Psoas muscle (tissue), 8 donors: ENCODE results near the gene NDUFS8. TPM values are rescaled to one million over a fixed set of nuclear protein-coding genes. Genes with fewer than 3 reads are reported as not detected.
"Not testable (repeated sequence)": the region's sequence is repeated elsewhere in the genome, so short reads cannot be mapped to it uniquely, and the experiment has no call there.

Source experiments
- ATAC-seq, 4 donors: fragments of 200-7000 bp; cut with Tn5 transposase; one replicate each; pipeline ENCODE4 v1.9.1; 2020; ENCODE audit warnings: moderate library complexity in 3 of 4, mild to moderate bottlenecking in 2 of 4
- DNase-seq, 2 donors: peaks; one replicate each; pipeline ENCODE4 v3.0.0-alpha.2; 2020
- H3K27ac ChIP-seq: fragments of 200-600 bp; one replicate; pipeline ENCODE4 v1.8.0; 2022
- H3K27me3 ChIP-seq, 3 donors: fragments of 200-600 bp in 1 of 3; one replicate each; pipeline versions ENCODE4 v1.6.1 to v1.8.0; 2013 to 2022; ENCODE audit warnings: low read length in 2 of 3, mild to moderate bottlenecking in 2 of 3, moderate library complexity in 1 of 3; ENCODE audit not compliant: insufficient read depth in 3 of 3
- H3K36me3 ChIP-seq, 2 donors: fragments of 200-600 bp in 1 of 2; one replicate each; pipeline versions ENCODE4 v1.6.1 to v1.8.0; 2013 to 2022; ENCODE audit warnings: low read depth in 1 of 2, mild to moderate bottlenecking in 1 of 2, moderate library complexity in 1 of 2; ENCODE audit not compliant: insufficient read depth in 1 of 2
- H3K4me1 ChIP-seq: fragments of 200-600 bp; one replicate; pipeline ENCODE4 v1.8.0; 2022
- H3K4me3 ChIP-seq: fragments of 200-600 bp; one replicate; pipeline ENCODE4 v1.8.0; 2022; ENCODE audit warnings: mild to moderate bottlenecking
- H3K9me3 ChIP-seq: fragments of 200-600 bp; one replicate; pipeline ENCODE4 v1.8.0; 2022
- CTCF ChIP-seq: fragments of 200-600 bp; IDR thresholded peaks from one replicate; pipeline ENCODE4 v1.8.0; 2022; ENCODE audit warnings: antibody characterized with exemption
- WGBS, 3 donors: extraction: QIAGEN DNeasy Blood & Tissue Kit; methylation state at CpG; one replicate each; pipeline versions ENCODE4 v1.1.6 to v1.1.7; 2013; 5-methylcytosine and 5-hydroxymethylcytosine counted together
- intact Hi-C, 2 donors: fragments of 100-400 bp; cut with DNase I; formaldehyde crosslinking; loops; one replicate each; pipeline versions ENCODE4 v1.11.0 to v1.14.2; 2022
- long read RNA-seq, 2 donors: library from polyadenylated mRNA; unstranded; transcript quantifications; one replicate each; pipeline ENCODE4 v2.0.0, GENCODE V29; 2021
- polyA plus RNA-seq, 3 donors: library from polyadenylated mRNA; stranded (reverse); fragments of 200-250 nt; gene quantifications; one replicate each; pipeline ENCODE4 v1.2.3, GENCODE V29; 2013
- total RNA-seq, 4 donors: library from RNA; stranded (reverse); fragmentation: NEBNext Ultra II Directional in 2 of 4; extraction: Animal tissue kit (Norgen Biotek cat#: 25700) in 2 of 4; gene quantifications; one replicate each; pipeline versions ENCODE4 v1.2.1 to v1.2.4, GENCODE V29; 2021 to 2023
- donor health status: healthy with polysubstance abuse.
- donor health status: DM: no; HTN: no; CAD: no; lungs with moderate emphysema.
- donor health status: Bipolar disorder and iron deficiency.
- donor health status: healthy.
- donor health status: DM: yes; HTN: yes; CAD: no.
- donor health status: DM: no; HTN: no; CAD: no.
- donor health status: DM: no; HTN: no; CAD: no.
- donor health status: DM: yes; HTN: yes; CAD: no.

Gene NDUFS8
- total RNA-seq, result 100 to 1,000 TPM; 204 to 328 (median 241) TPM
- polyA plus RNA-seq, result 100 to 1,000 TPM; 193 to 390 (median 328) TPM
- long read RNA-seq, donor 1, transcript NDUFS8-201 (7 exons, 791 nt), result major isoform, 106 of 144 reads
- long read RNA-seq, donor 1, partial matches to known transcripts, result 25 of 144 reads
- long read RNA-seq, donor 1, other reads (novel, unspliced or antisense), result 11 of 144 reads
- long read RNA-seq, donor 2, transcript NDUFS8-201 (7 exons, 791 nt), result major isoform, 145 of 184 reads
- long read RNA-seq, donor 2, partial matches to known transcripts, result 17 of 184 reads
- long read RNA-seq, donor 2, other reads (novel, unspliced or antisense), result 19 of 184 reads

GRCh38 chr11:68030318-68031143, at the start of gene NDUFS8:
TSS of gene NDUFS8 (plus strand) at chr11:68030681. CDS start at chr11:68032152, 1,471 bp downstream.
- Histone ChIP-seq H3K36me3 (peaks cover 0 to 29% of the 10 kb centered on the region in 2 donors), H3K27ac (peak within 1 kb of the TSS; percentile 89), H3K4me1 (peaks cover 23% of the 10 kb centered on the region), H3K27me3 (no peaks in the 10 kb centered on the region), H3K4me3 (peak within 1 kb of the TSS; percentile 86), H3K9me3 (no peaks in the 10 kb centered on the region)
- DNase-seq (peak; percentile 97 to 98), ATAC-seq (peak; percentile 92 to 97 (median 93))
- no peak for TF ChIP-seq CTCF
- intact Hi-C loops, result loop anchor here in 1 of 2 donors (5.0 kb wide), 1 partner anchor 97 kb away; no protein-coding TSS in a partner anchor
- WGBS, 3 donors, result 0 to 1% (median 1%) methylated on average over 56 of the region's 56 CpGs

- H3K4me1 ChIP-seq, ATAC-seq, DNase-seq, H3K36me3 ChIP-seq, H3K4me3 ChIP-seq, H3K9me3 ChIP-seq, H3K27ac ChIP-seq, intact Hi-C loops: not testable (repeated sequence)
- WGBS, 3 donors, result 81 to 83% (median 81%) methylated on average over 10 of the region's 10 CpGs
- peaks cover 0 to 15% (median 0%) of the 10 kb centered on the region in 3 donors for H3K27me3 ChIP-seq
Observed at GRCh38 chr11:67981226-67981625, 49.3 kb upstream of the NDUFS8 start.

GRCh38 chr11:67982255-67982857, 48.1 kb upstream of the NDUFS8 start:
- 64 to 76% (median 68%) methylated on average over 17 of the region's 17 CpGs for WGBS, 3 donors
- ATAC-seq, result not testable (repeated sequence)

GRCh38 chr11:67983951-67984350, 46.5 kb upstream of the NDUFS8 start:
- Histone ChIP-seq H3K9me3 (no peaks in the 10 kb centered on the region), H3K27me3 (peaks cover 0 to 15% (median 0%) of the 10 kb centered on the region in 3 donors), H3K27ac (no peak overlapping the region), H3K4me3 (no peak overlapping the region), H3K4me1 (no peaks in the 10 kb centered on the region), H3K36me3 (no peaks in the 10 kb centered on the region)
- ATAC-seq (no peak), DNase-seq (no peak)
- TF ChIP-seq CTCF, result no peak
- 73 to 85% (median 76%) methylated on average over 22 to 29 of the region's 29 CpGs for WGBS, 3 donors
- intact Hi-C loops, result no loop called here

More at GRCh38 chr11:67982255-67982857, 48.1 kb upstream of the NDUFS8 start:
- DNase-seq, H3K9me3 ChIP-seq, H3K4me1 ChIP-seq, intact Hi-C loops, H3K4me3 ChIP-seq, H3K27ac ChIP-seq, H3K36me3 ChIP-seq: not testable (repeated sequence)
- peaks cover 0 to 15% (median 0%) of the 10 kb centered on the region in 3 donors for H3K27me3 ChIP-seq

- DNase-seq, H3K4me1 ChIP-seq, intact Hi-C loops, H3K36me3 ChIP-seq, H3K27ac ChIP-seq, H3K9me3 ChIP-seq, H3K4me3 ChIP-seq, ATAC-seq: not testable (repeated sequence)
- WGBS, 3 donors, result 78 to 84% (median 80%) methylated on average over 6 of the region's 6 CpGs
- peaks cover 0 to 15% (median 2%) of the 10 kb centered on the region in 3 donors for H3K27me3 ChIP-seq
Observed at GRCh38 chr11:67985302-67985701, 45.2 kb upstream of the NDUFS8 start.

GRCh38 chr11:67990546-67991346, 39.7 kb upstream of the NDUFS8 start:
- Histone ChIP-seq H3K27me3 (peaks cover 0 to 16% (median 2%) of the 10 kb centered on the region in 3 donors), H3K4me3 (peak overlapping the region; percentile 28)
- intact Hi-C loops, H3K27ac ChIP-seq, ATAC-seq, H3K9me3 ChIP-seq, H3K4me1 ChIP-seq, H3K36me3 ChIP-seq, DNase-seq: not testable (repeated sequence)
- 13 to 16% (median 14%) methylated on average over 38 to 49 of the region's 58 CpGs for WGBS, 3 donors

- Histone ChIP-seq H3K27me3 (peaks cover 0 to 13% (median 2%) of the 10 kb centered on the region in 3 donors), H3K4me3 (peak overlapping the region; percentile 28)
- ATAC-seq, intact Hi-C loops, H3K4me1 ChIP-seq, H3K9me3 ChIP-seq, H3K36me3 ChIP-seq, DNase-seq, H3K27ac ChIP-seq: not testable (repeated sequence)
- WGBS, 3 donors, result 12 to 17% (median 16%) methylated on average over 22 to 69 of the region's 70 CpGs
Observed at GRCh38 chr11:67991347-67992121, 38.9 kb upstream of the NDUFS8 start.
